IPS-11a (cell line): ENCODE measurements around the gene IL31RA.

Experiments
- H3K4me3 ChIP-seq: one replicate; pipeline ENCODE4 v1.5.1; 2013; ENCODE audit warnings: low read depth, low read length, control low read depth

The IL31RA gene

GRCh38 chr5:55900776-55901175 is 49.6 kb downstream of the IL31RA start:
- no peak overlapping the region for H3K4me3 ChIP-seq

GRCh38 chr5:55902696-55903095 is 51.5 kb downstream of the IL31RA start:
- H3K4me3 ChIP-seq: no peak overlapping the region

GRCh38 chr5:55903121-55903701 is 52.1 kb downstream of the IL31RA start:
- H3K4me3 ChIP-seq: no peak overlapping the region

DNA sequence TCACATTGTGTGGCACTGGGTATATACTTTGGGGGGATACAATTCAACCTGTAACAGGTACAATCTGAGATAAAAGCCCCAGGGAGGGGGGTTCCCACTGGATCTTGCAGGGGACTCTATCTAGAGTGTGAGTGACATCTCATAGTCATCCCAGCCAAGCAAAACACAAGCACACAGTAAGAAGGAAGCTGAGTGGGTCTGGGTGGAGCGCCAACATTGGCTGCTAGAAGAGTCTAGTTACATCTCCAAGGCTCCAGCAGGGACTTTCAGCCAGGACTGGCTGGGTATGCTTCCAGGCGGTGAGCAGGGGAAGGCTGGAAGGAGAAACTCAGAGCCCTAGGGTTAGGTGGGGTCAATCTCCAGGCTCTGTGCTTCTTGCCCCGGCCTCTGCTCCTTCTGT is 53.0 kb downstream of the IL31RA start:
- no peak overlapping the region for H3K4me3 ChIP-seq

GRCh38 chr5:55905251-55905650 is 54.1 kb downstream of the IL31RA start:
- no peak overlapping the region for H3K4me3 ChIP-seq

DNA sequence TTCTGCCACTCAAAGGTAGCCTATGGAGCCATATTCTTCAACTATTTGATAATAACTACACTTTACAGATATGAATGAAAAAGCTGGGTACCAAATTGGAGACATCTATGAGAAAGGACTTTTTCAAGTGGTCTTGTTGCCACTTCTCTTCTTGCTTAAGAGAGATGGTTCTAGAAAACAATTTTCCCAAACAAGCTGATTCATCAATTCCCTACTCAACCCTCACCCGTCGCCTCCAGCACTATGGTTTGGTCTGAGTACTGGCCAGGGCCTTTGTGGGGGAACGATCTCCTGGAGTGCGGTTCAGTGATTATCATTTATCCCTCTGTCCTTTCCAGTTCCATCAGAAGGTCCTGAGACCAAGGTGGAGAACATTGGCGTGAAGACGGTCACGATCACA is 56.8 kb downstream of the IL31RA start:
- H3K4me3 ChIP-seq: no peak overlapping the region

DNA sequence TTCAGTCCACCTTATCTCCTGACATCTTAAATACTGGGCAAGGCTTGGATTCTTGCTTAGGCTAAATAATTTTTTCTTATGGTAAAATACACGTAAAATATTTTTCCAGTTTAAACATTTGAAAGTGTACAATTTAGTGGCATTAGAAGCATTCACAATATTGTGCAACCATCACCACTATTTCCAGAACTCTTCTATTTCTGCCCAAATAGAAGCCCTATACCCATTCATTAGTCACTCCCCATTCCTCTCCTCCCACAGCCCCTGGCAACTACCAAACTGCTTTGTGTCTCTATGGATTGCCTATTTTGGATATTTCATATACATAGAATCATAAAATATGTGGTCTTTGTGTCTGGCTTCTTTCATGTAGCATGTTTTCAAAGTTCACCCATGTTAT is 57.6 kb downstream of the IL31RA start:
- no peak overlapping the region for H3K4me3 ChIP-seq

GRCh38 chr5:55911784-55912653 is 60.9 kb downstream of the IL31RA start:
- H3K4me3 ChIP-seq: no peak overlapping the region

- H3K4me3 ChIP-seq: no peak overlapping the region
These were observed 62.6 kb downstream of the IL31RA start for GRCh38 chr5:55913466-55914413.

DNA sequence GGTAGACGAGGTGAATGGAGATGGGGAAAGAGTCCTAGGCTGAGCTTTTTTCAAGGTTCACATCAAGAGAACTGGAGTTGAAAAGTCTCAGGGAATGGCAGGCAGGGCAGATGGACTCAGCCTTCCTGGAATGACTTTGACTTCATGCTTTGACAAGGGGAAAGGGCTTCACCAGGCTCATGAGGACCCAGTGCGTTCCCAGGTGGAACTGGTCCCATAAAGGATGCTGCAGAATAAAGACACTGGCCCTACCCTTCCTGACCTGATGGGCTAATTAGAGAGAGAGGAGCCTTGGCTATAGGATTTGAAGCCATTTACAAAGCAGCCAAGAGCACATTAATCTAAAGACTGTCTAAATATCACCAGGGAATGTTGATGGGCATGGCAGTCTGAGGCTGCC is 63.8 kb downstream of the IL31RA start:
- no peak overlapping the region for H3K4me3 ChIP-seq

DNA sequence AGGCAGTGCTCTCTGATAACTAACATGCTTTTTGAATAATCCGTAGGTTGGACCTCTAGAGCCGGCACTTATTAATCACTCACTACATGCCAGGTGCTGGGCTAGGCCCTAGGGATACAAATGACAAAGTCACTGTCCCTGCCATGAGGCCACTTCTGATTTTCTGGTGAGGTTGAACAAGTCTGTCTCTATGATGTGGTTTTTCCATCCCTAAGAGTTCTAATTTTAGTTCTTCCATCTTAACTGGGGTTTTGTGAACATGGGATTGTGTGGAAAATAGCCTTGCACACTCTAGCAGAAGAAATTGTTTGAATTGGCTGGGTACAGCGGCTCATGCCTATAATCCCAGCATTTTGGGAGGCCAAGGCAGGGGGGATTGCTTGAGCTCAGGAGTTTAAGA is 64.6 kb downstream of the IL31RA start:
- no peak overlapping the region for H3K4me3 ChIP-seq

DNA sequence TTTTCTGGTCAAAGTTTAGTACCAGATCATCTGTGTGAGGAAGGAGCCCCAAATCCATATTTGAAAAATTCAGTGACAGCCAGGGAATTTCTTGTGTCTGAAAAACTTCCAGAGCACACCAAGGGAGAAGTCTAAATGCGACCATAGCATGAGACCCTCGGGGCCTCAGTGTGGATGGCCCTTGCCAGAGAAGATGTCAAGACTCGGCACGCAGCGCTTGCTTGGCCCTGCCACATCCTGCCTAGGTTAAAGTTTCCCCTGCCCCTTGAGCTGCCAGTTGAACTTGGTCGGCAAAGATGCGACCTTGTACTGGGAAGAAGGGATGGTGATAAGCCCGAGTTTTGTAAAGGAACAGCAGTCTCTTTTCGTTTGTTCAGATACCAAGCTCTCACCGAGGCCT is 65.8 kb downstream of the IL31RA start:
- H3K4me3 ChIP-seq: no peak overlapping the region

- H3K4me3 ChIP-seq: no peak overlapping the region
These were observed 66.4 kb downstream of the IL31RA start for GRCh38 chr5:55917402-55918086.

DNA sequence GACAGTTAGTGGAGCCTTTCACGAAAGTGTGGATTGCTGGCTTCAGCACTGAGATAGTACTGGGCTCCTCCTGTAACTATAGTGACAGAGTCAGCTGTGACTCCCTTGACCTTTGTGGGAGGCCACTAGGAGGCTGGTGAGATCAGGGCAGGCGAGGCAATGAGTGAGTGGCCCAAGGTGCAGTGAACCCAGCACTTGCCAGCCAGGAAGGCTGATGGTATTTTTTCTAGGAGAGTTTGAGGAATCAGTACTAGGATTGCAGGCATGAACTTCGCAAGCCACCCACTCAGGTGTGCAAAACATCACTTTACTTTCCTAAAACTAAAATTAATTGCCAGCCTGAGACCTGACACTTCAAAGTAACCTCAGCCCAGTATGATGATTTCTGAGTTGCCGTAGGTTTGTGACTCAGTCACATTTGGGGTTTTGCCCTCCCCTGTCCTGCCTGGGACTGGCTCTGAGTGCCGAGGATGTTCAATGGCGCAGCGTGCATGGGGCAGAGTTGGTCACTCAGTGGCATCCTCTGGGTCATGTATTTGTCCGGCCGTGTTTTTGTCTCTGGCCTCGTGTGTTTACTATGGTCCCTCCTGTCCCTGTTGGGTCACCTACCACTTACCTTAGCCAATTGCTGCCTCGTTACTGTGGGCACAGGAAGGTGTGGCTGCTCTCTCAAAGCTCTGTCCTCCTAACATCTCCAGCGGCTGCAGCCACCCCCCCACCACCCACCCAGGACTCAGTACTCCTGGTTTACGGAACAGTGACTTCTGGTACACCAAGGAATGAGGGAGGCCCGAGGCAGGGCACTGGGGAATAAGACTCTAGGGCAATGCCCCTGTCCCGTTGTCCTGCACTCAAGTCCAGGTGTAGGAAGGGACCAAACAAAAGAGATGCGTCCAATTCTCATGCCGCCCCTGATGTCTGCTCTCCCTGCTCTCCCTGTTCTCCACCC is 67.2 kb downstream of the IL31RA start:
- no peak overlapping the region for H3K4me3 ChIP-seq

GRCh38 chr5:55919625-55920024 is 68.5 kb downstream of the IL31RA start:
- no peak overlapping the region for H3K4me3 ChIP-seq

DNA sequence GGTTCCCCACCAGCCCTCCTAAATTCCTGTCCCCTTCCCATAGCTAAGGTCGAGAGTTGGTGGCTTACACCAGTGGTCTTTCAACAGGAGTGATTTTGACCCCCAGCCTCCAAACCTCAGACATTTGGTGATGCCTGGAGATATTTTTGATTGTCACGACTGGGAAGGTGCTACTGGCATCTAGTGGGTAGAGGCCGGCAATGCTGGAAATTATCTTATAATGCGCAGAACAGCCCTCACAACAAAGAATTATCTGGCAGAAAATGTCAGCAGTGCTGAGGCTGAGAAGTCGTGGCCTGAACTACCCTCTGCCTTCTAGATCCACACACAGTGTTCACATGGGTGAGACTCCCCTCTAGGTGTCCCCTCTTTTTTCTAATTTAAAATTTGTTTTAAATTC is 69.6 kb downstream of the IL31RA start:
- H3K4me3 ChIP-seq: no peak overlapping the region

DNA sequence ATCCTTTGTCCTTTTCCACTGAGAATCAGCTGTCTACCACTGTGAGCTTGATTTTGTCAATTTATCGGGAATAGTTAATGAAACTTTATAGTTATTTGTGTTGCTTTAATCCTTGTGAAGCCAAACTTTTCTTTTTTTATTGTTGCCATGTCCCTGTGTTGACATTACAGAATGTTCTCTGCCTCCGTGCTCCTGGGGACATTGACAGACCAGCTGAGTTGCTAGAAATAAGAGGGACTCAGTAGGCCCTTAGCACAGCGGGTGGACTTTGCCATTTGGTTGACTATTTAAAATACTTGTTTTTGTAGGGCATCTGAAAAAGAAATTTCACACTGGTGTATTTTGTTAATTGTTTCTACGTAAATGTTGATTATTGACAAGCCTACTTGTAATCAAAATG is 70.5 kb downstream of the IL31RA start:
- H3K4me3 ChIP-seq: no peak overlapping the region

DNA sequence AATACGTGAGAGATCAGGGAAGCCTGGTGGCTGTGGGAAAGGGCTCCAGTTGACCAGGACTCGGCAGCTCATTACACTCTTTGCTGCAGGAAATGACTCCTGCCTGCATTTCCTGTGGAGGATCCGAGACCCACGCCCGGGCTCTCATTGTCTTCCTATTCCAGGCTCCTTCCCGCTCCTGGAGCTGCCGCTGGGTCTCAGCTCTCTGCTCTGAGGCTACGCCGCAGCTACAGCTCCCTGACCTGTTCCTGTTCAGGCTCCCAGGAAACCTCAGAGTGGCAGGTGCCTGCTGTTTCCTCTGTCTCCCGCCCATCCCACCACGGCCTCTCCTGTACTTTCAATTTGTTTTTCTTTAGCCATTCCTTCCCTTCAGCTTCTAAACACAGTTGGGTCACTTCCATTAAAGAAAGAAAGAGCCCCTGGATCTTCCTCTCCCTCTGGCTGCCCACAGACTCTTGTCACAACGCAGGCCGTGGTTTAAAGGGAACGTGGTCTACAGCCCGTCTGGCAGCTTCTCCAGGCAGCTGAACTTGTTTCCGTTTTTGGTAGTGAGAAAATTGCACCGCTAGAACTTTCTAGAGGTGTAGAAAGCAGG is 72.1 kb downstream of the IL31RA start:
- H3K4me3 ChIP-seq: no peak overlapping the region

DNA sequence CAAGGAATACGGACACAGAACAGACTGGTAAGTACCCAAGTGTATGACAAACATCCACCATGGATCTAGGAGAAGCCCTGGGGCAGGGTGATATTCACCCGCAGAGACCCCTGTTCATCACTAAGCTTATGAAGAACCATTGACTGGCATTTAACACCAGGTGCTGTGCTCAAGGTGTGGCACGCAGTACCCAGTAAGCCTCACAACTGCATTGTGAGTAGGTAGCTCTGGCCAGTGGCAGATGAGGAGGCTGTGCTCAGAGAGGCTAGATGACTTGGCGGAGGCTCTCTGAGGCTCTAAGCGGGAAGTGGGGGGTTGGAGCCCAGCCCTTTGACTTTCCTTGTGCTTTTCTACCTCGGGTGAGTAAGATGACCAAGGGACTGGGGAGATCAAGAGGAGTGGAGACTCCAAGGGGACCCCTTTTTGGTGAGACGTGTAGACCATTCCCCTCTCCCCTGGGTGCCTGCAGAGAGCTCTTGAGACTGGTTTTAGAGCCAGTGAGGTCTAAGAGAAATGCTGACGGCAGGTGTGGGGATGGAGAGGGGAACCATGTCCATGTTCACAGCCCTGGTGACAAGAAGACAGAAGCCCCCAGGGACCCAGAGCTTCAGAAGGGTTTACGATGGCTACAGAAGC is 72.8 kb downstream of the IL31RA start:
- H3K4me3 ChIP-seq: no peak overlapping the region
